Lung (tissue), 12 donors: Measurements from ENCODE around the gene LEMD3. TPM values are rescaled to one million over a fixed set of nuclear protein-coding genes. Genes with fewer than 3 reads are reported as not detected.

Experiments used
- ATAC-seq: fragments of 200-7000 bp; cut with Tn5 transposase; one replicate; pipeline ENCODE4 v1.9.1; 2020; ENCODE audit warnings: moderate number of reproducible peaks; ENCODE audit not compliant: insufficient read depth, low FRiP score
- DNase-seq, 3 donors: peaks; one replicate each; pipeline ENCODE4 v3.0.0-alpha.2; 2013 to 2017
- H3K27ac ChIP-seq, 2 donors: one replicate each; pipeline ENCODE4 v1.5.1; 2013; ENCODE audit warnings: mild to moderate bottlenecking in 2 of 2, moderate library complexity in 2 of 2, control low read depth in 1 of 2, inconsistent platforms in 1 of 2, low read depth in 1 of 2, low read length in 1 of 2
- H3K27me3 ChIP-seq, 3 donors: one replicate each; pipeline ENCODE4 v1.5.1; 2013; ENCODE audit warnings: low read length in 2 of 3; ENCODE audit not compliant: control insufficient read depth in 3 of 3, insufficient read depth in 3 of 3
- H3K36me3 ChIP-seq, 4 donors: one replicate each; pipeline ENCODE4 v1.5.1; 2013; ENCODE audit warnings: low read length in 4 of 4, mild to moderate bottlenecking in 1 of 4, moderate library complexity in 1 of 4; ENCODE audit not compliant: control insufficient read depth in 4 of 4, insufficient read depth in 4 of 4
- H3K4me1 ChIP-seq, 5 donors: one replicate each; pipeline ENCODE4 v1.5.1; 2013; ENCODE audit warnings: low read length in 5 of 5, mild to moderate bottlenecking in 2 of 5, moderate library complexity in 1 of 5; ENCODE audit not compliant: control insufficient read depth in 5 of 5, insufficient read depth in 5 of 5
- H3K4me3 ChIP-seq: one replicate; pipeline ENCODE4 v1.5.1; 2013; ENCODE audit warnings: mild to moderate bottlenecking, control low read depth, moderate library complexity
- H3K9ac ChIP-seq, 2 donors: one replicate each; pipeline ENCODE4 v1.5.1; 2013; ENCODE audit warnings: low read length in 2 of 2, control low read depth in 1 of 2; ENCODE audit not compliant: insufficient read depth in 1 of 2
- H3K9me3 ChIP-seq, 4 donors: one replicate each; pipeline ENCODE4 v1.5.1; 2013; ENCODE audit warnings: low read length in 3 of 4, mild to moderate bottlenecking in 1 of 4, moderate library complexity in 1 of 4; ENCODE audit not compliant: control insufficient read depth in 4 of 4, insufficient read depth in 3 of 4
- CTCF ChIP-seq: IDR thresholded peaks from 2 replicates; pipeline ENCODE4 v1.5.1; 2012; ENCODE audit warnings: mild to moderate bottlenecking; ENCODE audit errors: control extremely low read depth, extremely low read depth
- WGBS, 2 donors: extraction: QIAGEN DNeasy Blood & Tissue Kit; methylation state at CpG; one replicate each; pipeline ENCODE4 v1.1.7; 2013; 5-methylcytosine and 5-hydroxymethylcytosine counted together
- polyA plus RNA-seq, 2 donors: library from polyadenylated mRNA; stranded (reverse); fragments of 200-250 nt; gene quantifications; one replicate each; pipeline ENCODE4 v1.2.1, GENCODE V29; 2013
- total RNA-seq, 2 donors: library from RNA; depleted of rRNA in 1 of 2; stranded (reverse); fragments of >200 nt in 1 of 2; gene quantifications; one replicate each; pipeline ENCODE4 v1.2.1, GENCODE V29; 2014 to 2021
- donor health status: control.
- donor health status: control.
- donor health status: Bipolar disorder and iron deficiency.
- donor health status: healthy.
- donor health status: DM: yes; HTN: yes; CAD: no.

Gene LEMD3
- total and polyA plus RNA-seq, 4 donors: 10.2 to 72.4 (median 23.0) TPM

- no peak overlapping the region for H3K9ac ChIP-seq
- ATAC-seq (no peak), DNase-seq (no peak)
- no peaks in the 10 kb centered on the region for H3K27me3 ChIP-seq
- H3K9me3 ChIP-seq: no peaks in the 10 kb centered on the region
- no peak for TF ChIP-seq CTCF
- H3K27ac ChIP-seq: no peak overlapping the region
- no peak overlapping the region for H3K4me3 ChIP-seq
- peaks cover 1 to 36% (median 14%) of the 10 kb centered on the region in 5 donors for H3K4me1 ChIP-seq
- H3K36me3 ChIP-seq: peaks cover 5 to 13% (median 11%) of the 10 kb centered on the region in 4 donors
Observed at GRCh38 chr12:65175385-65175784, 6.0 kb downstream of the LEMD3 start.

GRCh38 chr12:65182012-65182739, 12.8 kb downstream of the LEMD3 start:
- no peaks in the 10 kb centered on the region for H3K27me3 ChIP-seq
- no peak for TF ChIP-seq CTCF
- ATAC-seq: no peak
- H3K9me3 ChIP-seq: no peaks in the 10 kb centered on the region
- WGBS, 2 donors: 57 to 76% methylated on average over 3 of the region's 3 CpGs
- peaks cover 0 to 10% (median 1%) of the 10 kb centered on the region in 5 donors for H3K4me1 ChIP-seq
- DNase-seq: no peak
- H3K9ac ChIP-seq: no peak overlapping the region
- no peak overlapping the region for H3K4me3 ChIP-seq
- no peak overlapping the region for H3K27ac ChIP-seq
- H3K36me3 ChIP-seq: peaks cover 0 to 3% (median 1%) of the 10 kb centered on the region in 4 donors

- H3K4me1 ChIP-seq: peaks cover 0 to 20% (median under 1%) of the 10 kb centered on the region in 5 donors
- WGBS, 2 donors: 75 to 83% methylated on average over 5 of the region's 5 CpGs
- TF ChIP-seq CTCF: no peak
Observed at GRCh38 chr12:65184176-65184857, 14.9 kb downstream of the LEMD3 start.

More at GRCh38 chr12:65184176-65184857, 14.9 kb downstream of the LEMD3 start:
- H3K9ac ChIP-seq: no peak overlapping the region
- no peak overlapping the region for H3K27ac ChIP-seq
- H3K9me3 ChIP-seq: no peaks in the 10 kb centered on the region
- DNase-seq: no peak
- no peak overlapping the region for H3K4me3 ChIP-seq
- H3K36me3 ChIP-seq: no peaks in the 10 kb centered on the region
- no peaks in the 10 kb centered on the region for H3K27me3 ChIP-seq
- ATAC-seq: no peak
